ENCODE results near the gene SIL1.

SIL1 gene

GRCh38 chr5:138951091-138951985 is 246.8 kb downstream of the SIL1 start:
- no peak for TF ChIP-seq JUND (IDR thresholded peaks at IDR 0.05; ENCODE audit: low read depth)
- in situ Hi-C loops (cut with HindIII; ENCODE audit: low pct_unique_long_range_greater_than_20kb, low sequenced_read_pairs) = no loop called here
- DNase-seq (ENCODE audit: low read depth in 1 of 2, low spot score in 1 of 2) = no peak

GRCh38 chr5:138950421-138951031 is 247.6 kb downstream of the SIL1 start:
- no peak for TF ChIP-seq JUND (IDR thresholded peaks at IDR 0.05; ENCODE audit: low read depth)
- DNase-seq (ENCODE audit: low read depth in 1 of 2, low spot score in 1 of 2) = no peak
- in situ Hi-C loops (cut with HindIII; ENCODE audit: low pct_unique_long_range_greater_than_20kb, low sequenced_read_pairs) = no loop called here

- in situ Hi-C loops (cut with HindIII; ENCODE audit: low pct_unique_long_range_greater_than_20kb, low sequenced_read_pairs) = no loop called here
- no peak for TF ChIP-seq JUND (IDR thresholded peaks at IDR 0.05; ENCODE audit: low read depth)
- DNase-seq (ENCODE audit: low read depth in 1 of 2, low spot score in 1 of 2) = peak; percentile 32 to 46
These were observed 248.2 kb downstream of the SIL1 start for GRCh38 chr5:138949988-138950387.

- no peak for TF ChIP-seq JUND (IDR thresholded peaks at IDR 0.05; ENCODE audit: low read depth)
- DNase-seq (ENCODE audit: low read depth in 1 of 2, low spot score in 1 of 2) = no peak
- in situ Hi-C loops (cut with HindIII; ENCODE audit: low pct_unique_long_range_greater_than_20kb, low sequenced_read_pairs) = no loop called here
These were observed 249.0 kb downstream of the SIL1 start for GRCh38 chr5:138949223-138949574.

- no peak for TF ChIP-seq JUND (IDR thresholded peaks at IDR 0.05; ENCODE audit: low read depth)
- in situ Hi-C loops (cut with HindIII; ENCODE audit: low pct_unique_long_range_greater_than_20kb, low sequenced_read_pairs) = no loop called here
- no peak for DNase-seq (ENCODE audit: low read depth in 1 of 2, low spot score in 1 of 2)
These were observed 249.5 kb downstream of the SIL1 start for GRCh38 chr5:138948471-138949222.

GRCh38 chr5:138947780-138948179 is 250.4 kb downstream of the SIL1 start:
- no peak for TF ChIP-seq JUND (IDR thresholded peaks at IDR 0.05; ENCODE audit: low read depth)
- DNase-seq (ENCODE audit: low read depth in 1 of 2, low spot score in 1 of 2) = no peak
- in situ Hi-C loops (cut with HindIII; ENCODE audit: low pct_unique_long_range_greater_than_20kb, low sequenced_read_pairs) = no loop called here

GRCh38 chr5:138946831-138947560 is 251.2 kb downstream of the SIL1 start:
- no peak for DNase-seq (ENCODE audit: low read depth in 1 of 2, low spot score in 1 of 2)
- in situ Hi-C loops (cut with HindIII; ENCODE audit: low pct_unique_long_range_greater_than_20kb, low sequenced_read_pairs) = no loop called here
- TF ChIP-seq JUND (IDR thresholded peaks at IDR 0.05; ENCODE audit: low read depth) = no peak

- in situ Hi-C loops (cut with HindIII; ENCODE audit: low pct_unique_long_range_greater_than_20kb, low sequenced_read_pairs) = no loop called here
- no peak for TF ChIP-seq JUND (IDR thresholded peaks at IDR 0.05; ENCODE audit: low read depth)
These were observed 251.9 kb downstream of the SIL1 start for GRCh38 chr5:138946241-138946623.

GRCh38 chr5:138945421-138946240 is 252.5 kb downstream of the SIL1 start:
- no peak for DNase-seq (ENCODE audit: low read depth in 1 of 2, low spot score in 1 of 2)
- in situ Hi-C loops (cut with HindIII; ENCODE audit: low pct_unique_long_range_greater_than_20kb, low sequenced_read_pairs) = no loop called here

More at GRCh38 chr5:138946241-138946623, 251.9 kb downstream of the SIL1 start:
- no peak for DNase-seq (ENCODE audit: low read depth in 1 of 2, low spot score in 1 of 2)

GRCh38 chr5:138944527-138945322 is 253.4 kb downstream of the SIL1 start:
- DNase-seq (ENCODE audit: low read depth in 1 of 2, low spot score in 1 of 2) = no peak
- TF ChIP-seq JUND (IDR thresholded peaks at IDR 0.05; ENCODE audit: low read depth) = no peak
- in situ Hi-C loops (cut with HindIII; ENCODE audit: low pct_unique_long_range_greater_than_20kb, low sequenced_read_pairs) = no loop called here

More at GRCh38 chr5:138945421-138946240, 252.5 kb downstream of the SIL1 start:
- TF ChIP-seq JUND (IDR thresholded peaks at IDR 0.05; ENCODE audit: low read depth) = no peak
